Tibial nerve (tissue), 4 donors: ENCODE measurements around the gene PKDREJ. TPM values are rescaled to one million over a fixed set of nuclear protein-coding genes. Genes with fewer than 3 reads are reported as not detected.

Source experiments
- DNase-seq, 2 donors: peaks; one replicate each; pipeline ENCODE4 v3.0.0-alpha.2; 2019; ENCODE audit warnings: low spot score in 2 of 2
- H3K27ac ChIP-seq, 4 donors: fragments of 200-600 bp; sonication (generic) in 3 of 4; one replicate each; pipeline ENCODE4 v1.5.1; 2017 to 2019; ENCODE audit warnings: mild to moderate bottlenecking in 1 of 4
- H3K27me3 ChIP-seq, 2 donors: fragments of 200-600 bp; sonication (generic) in 1 of 2; one replicate each; pipeline versions ENCODE4 v1.5.1 to v1.6.0; 2017 to 2019
- H3K36me3 ChIP-seq, 3 donors: fragments of 200-600 bp; sonication (generic); one replicate each; pipeline ENCODE4 v1.5.1; 2018 to 2019
- H3K4me1 ChIP-seq, 4 donors: fragments of 200-600 bp; sonication (generic) in 3 of 4; one replicate each; pipeline ENCODE4 v1.5.1; 2017 to 2019
- H3K4me3 ChIP-seq, 4 donors: fragments of 200-600 bp; sonication (generic) in 3 of 4; one replicate each; pipeline ENCODE4 v1.5.1; 2017 to 2019; ENCODE audit warnings: mild to moderate bottlenecking in 1 of 4, moderate library complexity in 1 of 4
- H3K9me3 ChIP-seq, 4 donors: fragments of 200-600 bp; sonication (generic) in 3 of 4; one replicate each; pipeline ENCODE4 v1.5.1; 2017 to 2019
- CTCF ChIP-seq, 5 experiments: fragments of 200-600 bp in 3 of 5; fragments of 450-650 bp in 2 of 5; sonication (generic) in 3 of 5; IDR thresholded peaks; one replicate each; pipeline ENCODE4 v1.5.1; 2016 to 2019; ENCODE audit warnings: antibody characterized with exemption in 5 of 5, mild to moderate bottlenecking in 3 of 5, moderate library complexity in 2 of 5
- EP300 ChIP-seq, 2 donors: sonication (generic); formaldehyde crosslinking; IDR thresholded peaks; one replicate each; pipeline ENCODE4 v1.6.1; 2017; ENCODE audit warnings: antibody characterized with exemption in 2 of 2, mild to moderate bottlenecking in 1 of 2
- POLR2A ChIP-seq, 2 donors: fragments of 450-650 bp; IDR thresholded peaks; one replicate each; pipeline ENCODE4 v1.6.1; 2017; ENCODE audit warnings: antibody characterized with exemption in 2 of 2, mild to moderate bottlenecking in 2 of 2, moderate library complexity in 2 of 2
- WGBS, 2 donors: methylation state at CpG; one replicate each; pipeline ENCODE4 v1.1.5; 2018; 5-methylcytosine and 5-hydroxymethylcytosine counted together
- total RNA-seq, 4 donors: library from RNA; depleted of rRNA; stranded (reverse); fragments of >200 nt; gene quantifications; one replicate each; pipeline ENCODE4 v1.1.0, GENCODE V29; 2016

Gene PKDREJ
- total RNA-seq, 4 donors from 2014 or later: under 0.01 to 0.39 TPM; not detected in 2

- no peak for DNase-seq
- Histone ChIP-seq H3K4me1 (peaks cover 0 to 21% (median 5%) of the 10 kb centered on the region in 4 donors), H3K27me3 (no peaks in the 10 kb centered on the region), H3K4me3 (no peak overlapping the region), H3K27ac (no peak overlapping the region), H3K36me3 (peaks cover 0 to 91% (median 0%) of the 10 kb centered on the region in 3 donors), H3K9me3 (no peaks in the 10 kb centered on the region)
- WGBS, 2 donors: 83 to 86% methylated on average over 6 of the region's 6 CpGs
- no peak for TF ChIP-seq POLR2A (IDR thresholded peaks at IDR 0.05)
- TF ChIP-seq CTCF (IDR thresholded peaks at IDR 0.05): no peak
These were observed 22.6 kb downstream of the PKDREJ start for GRCh38 chr22:46240506-46240905.

- TF ChIP-seq EP300 (IDR thresholded peaks at IDR 0.05) (no peak), POLR2A (IDR thresholded peaks at IDR 0.05) (no peak), CTCF (IDR thresholded peaks at IDR 0.05) (no peak)
- Histone ChIP-seq H3K4me1 (peaks cover 0 to 17% (median 3%) of the 10 kb centered on the region in 4 donors), H3K27ac (no peak overlapping the region), H3K9me3 (no peaks in the 10 kb centered on the region), H3K36me3 (peaks cover 0 to 91% (median 0%) of the 10 kb centered on the region in 3 donors), H3K4me3 (no peak overlapping the region), H3K27me3 (no peaks in the 10 kb centered on the region)
- WGBS, 2 donors: 85 to 87% methylated on average over 2 of the region's 2 CpGs
- no peak for DNase-seq
These were observed 23.1 kb downstream of the PKDREJ start for GRCh38 chr22:46240073-46240472.

- Histone ChIP-seq H3K27me3 (no peaks in the 10 kb centered on the region), H3K27ac (no peak overlapping the region), H3K4me3 (no peak overlapping the region), H3K9me3 (no peaks in the 10 kb centered on the region), H3K36me3 (peaks cover 0 to 87% (median 0%) of the 10 kb centered on the region in 3 donors), H3K4me1 (peaks cover 0 to 12% (median 3%) of the 10 kb centered on the region in 4 donors)
- 72 to 78% methylated on average over 20 of the region's 20 CpGs for WGBS, 2 donors
- TF ChIP-seq POLR2A (IDR thresholded peaks at IDR 0.05) (no peak), EP300 (IDR thresholded peaks at IDR 0.05) (no peak), CTCF (IDR thresholded peaks at IDR 0.05) (no peak)
- DNase-seq: no peak
These were observed 23.7 kb downstream of the PKDREJ start for GRCh38 chr22:46239261-46240048.

GRCh38 chr22:46238541-46238940, 24.6 kb downstream of the PKDREJ start:
- no peak for TF ChIP-seq EP300 (IDR thresholded peaks at IDR 0.05)
- TF ChIP-seq CTCF (IDR thresholded peaks at IDR 0.05): no peak
- TF ChIP-seq POLR2A (IDR thresholded peaks at IDR 0.05): no peak
- Histone ChIP-seq H3K36me3 (peaks cover 0 to 82% (median 0%) of the 10 kb centered on the region in 3 donors), H3K4me1 (peaks cover 0 to 19% (median 3%) of the 10 kb centered on the region in 4 donors), H3K4me3 (no peak overlapping the region), H3K27me3 (no peaks in the 10 kb centered on the region), H3K9me3 (no peaks in the 10 kb centered on the region), H3K27ac (no peak overlapping the region)
- DNase-seq: no peak
- WGBS, 2 donors: 86 to 87% methylated on average over 16 of the region's 16 CpGs

GRCh38 chr22:46237453-46238124, 25.6 kb downstream of the PKDREJ start:
- Histone ChIP-seq H3K9me3 (no peaks in the 10 kb centered on the region), H3K27ac (no peak overlapping the region), H3K4me1 (peaks cover 0 to 25% (median 3%) of the 10 kb centered on the region in 4 donors), H3K36me3 (peaks cover 0 to 75% (median 0%) of the 10 kb centered on the region in 3 donors), H3K4me3 (no peak overlapping the region), H3K27me3 (no peaks in the 10 kb centered on the region)
- no peak for DNase-seq
- no peak for TF ChIP-seq EP300 (IDR thresholded peaks at IDR 0.05)
- TF ChIP-seq POLR2A (IDR thresholded peaks at IDR 0.05): no peak
- TF ChIP-seq CTCF (IDR thresholded peaks at IDR 0.05): no peak
- WGBS, 2 donors: 76 to 77% methylated on average over 12 of the region's 12 CpGs
